GM12878 (cell line): ENCODE results near the gene RGP1. TPM values are rescaled to one million over a fixed set of nuclear protein-coding genes. Genes with fewer than 3 reads are reported as not detected.

ENCODE experiments used
- ASH2L ChIP-seq: fragments of 300-600, 200-600 bp; sonication (generic); IDR thresholded peaks from 2 replicates; pipeline ENCODE4 v1.6.1; 2017; ENCODE audit warnings: low read depth, mild to moderate bottlenecking, borderline replicate concordance
- ATF3 ChIP-seq: IDR thresholded peaks from 2 replicates; pipeline ENCODE4 v1.6.1; 2011; ENCODE audit warnings: low read depth, mild to moderate bottlenecking, low read length, moderate library complexity, borderline replicate concordance; ENCODE audit errors: extremely low read depth
- BHLHE40 ChIP-seq, 2 experiments: fragments of 450-650 bp in 1 of 2; IDR thresholded peaks; 2 replicates each; pipeline ENCODE4 v1.6.1; 2011 to 2017; ENCODE audit warnings: low read depth in 2 of 2, borderline replicate concordance in 1 of 2, improper control_type of control experiment in 1 of 2, low read length in 1 of 2, mild to moderate bottlenecking in 1 of 2
- BMI1 ChIP-seq: fragments of 450-650 bp; IDR thresholded peaks from 2 replicates; pipeline ENCODE4 v1.6.1; 2016; ENCODE audit warnings: mild to moderate bottlenecking, moderate library complexity, borderline replicate concordance
- CBFB ChIP-seq: IDR thresholded peaks from 2 replicates; pipeline ENCODE4 v1.6.1; 2016; ENCODE audit warnings: antibody characterized with exemption, low read depth
- CBX5 ChIP-seq: sonication (generic); IDR thresholded peaks from 2 replicates; pipeline ENCODE4 v1.6.1; 2016; ENCODE audit warnings: low read depth, moderate library complexity, mild to moderate bottlenecking, inconsistent platforms
- CHD1 ChIP-seq: IDR thresholded peaks from 2 replicates; pipeline ENCODE4 v1.6.1; 2012; ENCODE audit warnings: low read depth, low read length, improper control_type of control experiment
- CHD2 ChIP-seq: IDR thresholded peaks from 2 replicates; pipeline ENCODE4 v1.6.1; 2011; ENCODE audit warnings: low read depth, low read length, improper control_type of control experiment, borderline replicate concordance
- CTCF ChIP-seq, 3 experiments: IDR thresholded peaks in 2 of 3; conservative IDR thresholded peaks in 1 of 3; 2 replicates each; pipeline ENCODE4 v1.5.1; 2011; ENCODE audit warnings: low read depth in 3 of 3, low read length in 3 of 3, mild to moderate bottlenecking in 3 of 3, control low read depth in 2 of 3, moderate library complexity in 2 of 3, inconsistent platforms in 1 of 3, mixed read lengths in 1 of 3; ENCODE audit not compliant: control insufficient read depth in 2 of 3, insufficient read depth in 1 of 3; ENCODE audit errors: extremely low read depth in 1 of 3
- EED ChIP-seq: sonication (generic); IDR thresholded peaks from 2 replicates; pipeline ENCODE4 v1.6.1; 2016; ENCODE audit warnings: antibody characterized with exemption, low read depth
- EGR1 ChIP-seq, 2 experiments: IDR thresholded peaks; 1 replicate in 1 of 2; 2 replicates in 1 of 2; pipeline ENCODE4 v1.6.1; 2011 to 2012; ENCODE audit warnings: low read depth in 2 of 2, low read length in 2 of 2, borderline replicate concordance in 1 of 2, mild to moderate bottlenecking in 1 of 2, moderate library complexity in 1 of 2
- FOXM1 ChIP-seq: IDR thresholded peaks from 2 replicates; pipeline ENCODE4 v1.6.1; 2012; ENCODE audit warnings: low read depth, mild to moderate bottlenecking, inconsistent platforms, low read length, moderate library complexity
- HDAC2 ChIP-seq: fragments of 200-600 bp; sonication (generic); IDR thresholded peaks from 2 replicates; pipeline ENCODE4 v1.6.1; 2017
- IKZF1 ChIP-seq: fragments of 450-650 bp; conservative IDR thresholded peaks from 2 replicates; pipeline ENCODE4 v1.6.1; 2017; ENCODE audit warnings: antibody characterized with exemption, mild to moderate bottlenecking
- IKZF2 ChIP-seq, 2 experiments: fragments of 450-650 bp; IDR thresholded peaks; 2 replicates each; pipeline ENCODE4 v1.6.1; 2017; ENCODE audit warnings: mild to moderate bottlenecking in 2 of 2, moderate library complexity in 2 of 2
- JUNB ChIP-seq: IDR thresholded peaks from 2 replicates; pipeline ENCODE4 v1.6.1; 2016; ENCODE audit warnings: antibody characterized with exemption, mild to moderate bottlenecking
- JUND ChIP-seq: IDR thresholded peaks from 2 replicates; pipeline ENCODE4 v1.6.1; 2012; ENCODE audit warnings: low read depth, mild to moderate bottlenecking, low read length, improper control_type of control experiment, moderate library complexity
- MTA2 ChIP-seq: fragments of 450-650 bp; IDR thresholded peaks from 2 replicates; pipeline ENCODE4 v1.6.1; 2016; ENCODE audit warnings: low read depth, mild to moderate bottlenecking, moderate library complexity
- NR2C1 ChIP-seq: fragments of 450-650 bp; IDR thresholded peaks from 2 replicates; pipeline ENCODE4 v1.6.1; 2017; ENCODE audit warnings: antibody characterized with exemption, mild to moderate bottlenecking, moderate library complexity
- POLR2A ChIP-seq: IDR thresholded peaks from 2 replicates; pipeline ENCODE4 v1.6.1; 2011; ENCODE audit warnings: low read depth, mild to moderate bottlenecking, low read length
- RAD51 ChIP-seq: fragments of 450-650 bp; IDR thresholded peaks from 2 replicates; pipeline ENCODE4 v1.6.1; 2016; ENCODE audit warnings: moderate library complexity, mild to moderate bottlenecking, inconsistent platforms
- SMARCA5 ChIP-seq: fragments of 450-650 bp; IDR thresholded peaks from 2 replicates; pipeline ENCODE4 v1.6.1; 2017; ENCODE audit warnings: mild to moderate bottlenecking
- STAT3 ChIP-seq: IDR thresholded peaks from 2 replicates; pipeline ENCODE4 v1.6.1; 2011; ENCODE audit warnings: low read depth, low read length, improper control_type of control experiment
- TCF12 ChIP-seq: IDR thresholded peaks from 2 replicates; pipeline ENCODE4 v1.6.1; 2011; ENCODE audit warnings: low read depth, mild to moderate bottlenecking, low read length
- ZNF207 ChIP-seq: fragments of 450-650 bp; IDR thresholded peaks from 2 replicates; pipeline ENCODE4 v1.6.1; 2014; ENCODE audit warnings: antibody characterized with exemption, mild to moderate bottlenecking, borderline replicate concordance
- ZNF217 ChIP-seq: fragments of 450-650 bp; IDR thresholded peaks from 2 replicates; pipeline ENCODE4 v1.6.1; 2017; ENCODE audit warnings: antibody characterized with exemption, mild to moderate bottlenecking
- ZNF274 ChIP-seq: IDR thresholded peaks from one replicate; pipeline ENCODE4 v1.8.0; 2011; ENCODE audit not compliant: insufficient read length, insufficient read depth
- ZNF622 ChIP-seq: fragments of 450-650 bp; IDR thresholded peaks from 2 replicates; pipeline ENCODE4 v1.6.1; 2017; ENCODE audit warnings: mild to moderate bottlenecking, inconsistent platforms
- polyA plus RNA-seq, 11 experiments: library from polyadenylated mRNA; depleted of rRNA in 4 of 11; unstranded in 6 of 11; stranded (reverse) in 5 of 11; fragments of >200 nt; fragmentation: Nextera tagmentation in 4 of 11; fragmentation: Illumina TruSeq in 1 of 11; extraction: Ambion mirVana in 4 of 11; extraction: Trizol in 1 of 11; gene quantifications; 1 replicate in 1 of 11; 2 replicates in 10 of 11; pipeline versions ENCODE4 v1.2.1 to v1.2.3, GENCODE V29; 2011 to 2016; ENCODE audit warnings: inconsistent platforms in 2 of 11, missing spikeins in 2 of 11, low read depth in 1 of 11
- total RNA-seq, 4 experiments: library from RNA; depleted of rRNA in 3 of 4; stranded (reverse); fragments of >200 nt in 3 of 4; fragmentation: Illumina TruSeq in 1 of 4; extraction: Trizol in 1 of 4; gene quantifications; 2 replicates each; pipeline versions ENCODE4 v1.2.1 to v1.2.3, GENCODE V29; 2013 to 2021
- TF ChIP-seq, protein P1 (sequence below): fragments of 450-650 bp; IDR thresholded peaks from 2 replicates; pipeline ENCODE4 v1.6.1; 2016; ENCODE audit warnings: mild to moderate bottlenecking

Gene RGP1
- total and polyA plus RNA-seq, 10 of the 15 experiments (the other 5 are each of a cell fraction or from before 2014, with no cell fraction given): 0.44 to 14.9 (median 7.4) TPM

- TF ChIP-seq ZNF622: no peak
- 0 out of 2 replicates have a peak, but pooled peaks have one; percentile 5 for TF ChIP-seq ZNF217
- TF ChIP-seq IKZF1: peak; percentile 92
- peak; percentile 66; the same call in 1 of the 2 replicates for TF ChIP-seq TCF12
- TF ChIP-seq, protein P1, sequence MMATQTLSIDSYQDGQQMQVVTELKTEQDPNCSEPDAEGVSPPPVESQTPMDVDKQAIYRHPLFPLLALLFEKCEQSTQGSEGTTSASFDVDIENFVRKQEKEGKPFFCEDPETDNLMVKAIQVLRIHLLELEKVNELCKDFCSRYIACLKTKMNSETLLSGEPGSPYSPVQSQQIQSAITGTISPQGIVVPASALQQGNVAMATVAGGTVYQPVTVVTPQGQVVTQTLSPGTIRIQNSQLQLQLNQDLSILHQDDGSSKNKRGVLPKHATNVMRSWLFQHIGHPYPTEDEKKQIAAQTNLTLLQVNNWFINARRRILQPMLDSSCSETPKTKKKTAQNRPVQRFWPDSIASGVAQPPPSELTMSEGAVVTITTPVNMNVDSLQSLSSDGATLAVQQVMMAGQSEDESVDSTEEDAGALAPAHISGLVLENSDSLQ: peak; percentile 19; the same call in 1 of the 2 replicates
- TF ChIP-seq EGR1 (IDR thresholded peaks at IDR 0.05; ENCODE audit: borderline replicate concordance in 1 of 2, low read depth in 2 of 2, low read length in 2 of 2): no peak
- TF ChIP-seq POLR2A: peak; percentile 73
- no peak for TF ChIP-seq HDAC2
- TF ChIP-seq EED: peak; percentile 93
- TF ChIP-seq ZNF274: no peak
- TF ChIP-seq ZNF207: no peak
- TF ChIP-seq CHD2: no peak
- TF ChIP-seq ATF3: no peak
- peak; percentile 31; the same call in 1 of the 2 replicates for TF ChIP-seq SMARCA5
- no peak; a peak in 1 of 4 replicates for TF ChIP-seq BHLHE40 (IDR thresholded peaks at IDR 0.05; ENCODE audit: borderline replicate concordance in 1 of 2, low read depth in 2 of 2, low read length in 1 of 2)
- no peak for TF ChIP-seq CBX5
- no peak for TF ChIP-seq CBFB
- TF ChIP-seq BMI1: no peak
- no peak for TF ChIP-seq RAD51
- TF ChIP-seq CTCF (IDR thresholded peaks at IDR 0.05 in 2 of 3, conservative IDR thresholded peaks at IDR 0.05 in 1 of 3; ENCODE audit: control insufficient read depth in 2 of 3, extremely low read depth in 1 of 3, insufficient read depth in 1 of 3, low read depth in 3 of 3, low read length in 3 of 3): no peak
- TF ChIP-seq JUND: no peak
- TF ChIP-seq NR2C1: no peak
- TF ChIP-seq FOXM1: no peak; the same call in 1 of the 2 replicates
- no peak; the same call in 1 of the 2 replicates for TF ChIP-seq JUNB
- TF ChIP-seq CHD1: no peak
- TF ChIP-seq STAT3: no peak
- TF ChIP-seq IKZF2 (IDR thresholded peaks at IDR 0.05): peak; percentile 84 to 85
- TF ChIP-seq MTA2: peak; percentile 61
- TF ChIP-seq ASH2L: 0 out of 2 replicates have a peak, but pooled peaks have one; percentile 2
Measured at GRCh38 chr9:35757226-35757891, 8.3 kb downstream of the RGP1 start (continued).
